ENCODE results near the gene EXOSC9.

- TF ChIP-seq CTCF (conservative IDR thresholded peaks at IDR 0.05), result no peak
- no peak for TF ChIP-seq ZFX (IDR thresholded peaks at IDR 0.05)
Observed at GRCh38 chr4:121769341-121769740, 31.8 kb upstream of the EXOSC9 start.
